Fibroblast of the aortic adventitia (primary cell): Measurements from ENCODE around the gene CEP135. TPM values are rescaled to one million over a fixed set of nuclear protein-coding genes. Genes with fewer than 3 reads are reported as not detected.

Source experiments
- DNase-seq: peaks from one replicate; pipeline ENCODE4 v3.0.0-alpha.2; 2010; ENCODE audit warnings: low read depth
- H3K4me3 ChIP-seq: 2 replicates; pipeline ENCODE4 v1.5.1; 2011; ENCODE audit warnings: low read depth, mild to moderate bottlenecking, control low read depth, low read length, moderate library complexity
- total RNA-seq: library from RNA; depleted of rRNA; stranded (reverse); fragments of >200 nt; gene quantifications from 2 replicates; pipeline ENCODE4 v1.2.3, GENCODE V29; 2012; ENCODE audit warnings: low replicate concordance
- TF ChIP-seq, protein P1 (sequence below): IDR thresholded peaks from 2 replicates; pipeline ENCODE4 v1.5.1; 2011; ENCODE audit warnings: mild to moderate bottlenecking, low read length, control low read depth, inconsistent platforms; ENCODE audit not compliant: insufficient read depth

CEP135 gene
- total RNA-seq, 1 donor = 15.6 TPM

DNA sequence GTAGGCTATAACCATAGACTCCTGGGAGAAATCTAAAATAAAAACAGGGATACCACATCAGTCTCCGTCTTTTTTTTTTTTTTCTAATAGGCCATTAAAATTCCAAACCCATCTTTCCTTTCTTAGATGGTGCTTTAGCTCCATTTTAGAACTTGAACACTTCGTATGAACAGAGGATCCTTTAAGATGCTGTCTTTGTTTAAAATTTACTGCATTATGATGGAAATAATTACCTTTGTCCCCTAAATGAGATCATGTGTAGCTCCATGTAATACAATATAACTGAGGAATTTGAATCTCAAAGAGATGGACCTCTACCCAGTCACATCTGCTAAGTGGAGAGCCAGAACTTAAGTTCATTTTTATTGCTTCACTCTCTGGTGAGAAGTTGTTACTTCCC, 47.9 kb downstream of the CEP135 start:
- no peak for DNase-seq
- TF ChIP-seq, protein P1, sequence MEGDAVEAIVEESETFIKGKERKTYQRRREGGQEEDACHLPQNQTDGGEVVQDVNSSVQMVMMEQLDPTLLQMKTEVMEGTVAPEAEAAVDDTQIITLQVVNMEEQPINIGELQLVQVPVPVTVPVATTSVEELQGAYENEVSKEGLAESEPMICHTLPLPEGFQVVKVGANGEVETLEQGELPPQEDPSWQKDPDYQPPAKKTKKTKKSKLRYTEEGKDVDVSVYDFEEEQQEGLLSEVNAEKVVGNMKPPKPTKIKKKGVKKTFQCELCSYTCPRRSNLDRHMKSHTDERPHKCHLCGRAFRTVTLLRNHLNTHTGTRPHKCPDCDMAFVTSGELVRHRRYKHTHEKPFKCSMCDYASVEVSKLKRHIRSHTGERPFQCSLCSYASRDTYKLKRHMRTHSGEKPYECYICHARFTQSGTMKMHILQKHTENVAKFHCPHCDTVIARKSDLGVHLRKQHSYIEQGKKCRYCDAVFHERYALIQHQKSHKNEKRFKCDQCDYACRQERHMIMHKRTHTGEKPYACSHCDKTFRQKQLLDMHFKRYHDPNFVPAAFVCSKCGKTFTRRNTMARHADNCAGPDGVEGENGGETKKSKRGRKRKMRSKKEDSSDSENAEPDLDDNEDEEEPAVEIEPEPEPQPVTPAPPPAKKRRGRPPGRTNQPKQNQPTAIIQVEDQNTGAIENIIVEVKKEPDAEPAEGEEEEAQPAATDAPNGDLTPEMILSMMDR = no peak
- H3K4me3 ChIP-seq = no peak overlapping the region

DNA sequence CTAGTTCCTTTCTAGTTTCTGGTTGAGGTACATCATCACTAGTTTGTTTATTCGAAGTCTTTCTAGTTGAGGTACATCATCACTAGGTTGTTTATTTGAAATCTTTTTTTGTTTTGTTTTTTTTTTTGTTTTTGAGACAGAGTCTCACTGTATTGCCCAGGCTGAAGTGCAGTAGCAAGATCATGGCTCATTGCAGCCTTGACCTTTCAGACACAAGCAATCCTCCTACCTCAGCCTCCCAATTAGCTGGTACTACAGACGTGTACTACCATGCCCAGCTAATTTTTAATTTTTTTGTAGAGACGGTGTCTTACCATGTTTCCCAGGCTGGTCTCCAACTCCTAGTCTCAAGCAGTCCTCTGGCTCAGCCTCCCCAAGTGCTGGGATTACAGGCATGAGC, 54.9 kb downstream of the CEP135 start:
- TF ChIP-seq, protein P1 = no peak
- no peak for DNase-seq
- H3K4me3 ChIP-seq = no peak overlapping the region

GRCh38 chr4:56004235-56004634, 55.5 kb downstream of the CEP135 start:
- H3K4me3 ChIP-seq = no peak overlapping the region
- DNase-seq = no peak
- TF ChIP-seq, protein P1 = no peak

GRCh38 chr4:56007154-56007553, 58.4 kb downstream of the CEP135 start:
- H3K4me3 ChIP-seq = no peak overlapping the region
- TF ChIP-seq, protein P1 = no peak

DNA sequence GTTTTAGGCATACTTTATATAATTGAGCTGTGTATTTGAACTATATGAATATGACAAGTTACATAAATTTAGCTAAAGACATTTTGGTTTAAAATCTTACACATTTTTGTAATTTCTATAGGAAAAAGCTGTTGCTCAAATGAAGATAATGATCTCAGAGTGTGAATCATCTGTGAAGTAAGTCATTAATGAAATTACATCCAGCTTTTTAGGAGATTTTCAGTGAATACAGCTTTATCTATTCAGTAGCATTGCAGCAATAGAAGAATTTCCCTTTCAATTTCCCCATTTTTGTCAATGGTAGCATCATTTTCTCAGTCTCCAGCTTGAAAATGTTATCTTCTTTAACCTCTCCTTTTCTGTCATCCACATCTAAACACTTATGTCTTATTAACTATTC, 59.5 kb downstream of the CEP135 start:
- DNase-seq = no peak
- no peak overlapping the region for H3K4me3 ChIP-seq
- TF ChIP-seq, protein P1 = no peak

More at GRCh38 chr4:56007154-56007553, 58.4 kb downstream of the CEP135 start:
- no peak for DNase-seq

- H3K4me3 ChIP-seq = no peak overlapping the region
- TF ChIP-seq, protein P1 = no peak
- DNase-seq = peak; percentile 25
Observed at GRCh38 chr4:56026596-56026995, 77.9 kb downstream of the CEP135 start.

- TF ChIP-seq, protein P1 = no peak
- no peak overlapping the region for H3K4me3 ChIP-seq
- no peak for DNase-seq
Observed at GRCh38 chr4:56028165-56028564, 79.4 kb downstream of the CEP135 start.
